ENCODE results near the gene OR10H3.

The OR10H3 gene

GRCh38 chr19:15776991-15777970, 39.5 kb downstream of the OR10H3 start (continued):
- TF ChIP-seq POU6F1 (CRISPR knock-in tag; IDR thresholded peaks at IDR 0.05; ENCODE audit: borderline replicate concordance, low read depth) (no peak), TOX (CRISPR knock-in tag; IDR thresholded peaks at IDR 0.05; ENCODE audit: borderline replicate concordance) (no peak), PATZ1 (CRISPR knock-in tag; IDR thresholded peaks at IDR 0.05; ENCODE audit: borderline replicate concordance) (no peak), ZFP30 (CRISPR knock-in tag; IDR thresholded peaks at IDR 0.05) (no peak), ZNF565 (CRISPR knock-in tag; conservative IDR thresholded peaks at IDR 0.05; ENCODE audit: low read depth) (no peak), ZC3H10 (CRISPR knock-in tag; IDR thresholded peaks at IDR 0.05) (no peak), ZFP3 (CRISPR knock-in tag; IDR thresholded peaks at IDR 0.05) (no peak)

- ATAC-seq, result peak; percentile 38
- no peak for TF ChIP-seq ISL1 (CRISPR knock-in tag; IDR thresholded peaks at IDR 0.05)
Observed at GRCh38 chr19:15779756-15780476, 42.1 kb downstream of the OR10H3 start.

GRCh38 chr19:15780610-15781418, 43.0 kb downstream of the OR10H3 start:
- peak; percentile 53; the same call in 2 of the 3 replicates for ATAC-seq
- TF ChIP-seq ZFP30 (CRISPR knock-in tag; IDR thresholded peaks at IDR 0.05) (0 out of 2 replicates have a peak, but pooled peaks have one; percentile 52), PATZ1 (CRISPR knock-in tag; IDR thresholded peaks at IDR 0.05; ENCODE audit: borderline replicate concordance) (no peak)

- ATAC-seq, result no peak
- TF ChIP-seq TOX (CRISPR knock-in tag; IDR thresholded peaks at IDR 0.05; ENCODE audit: borderline replicate concordance) (no peak), ZFP3 (CRISPR knock-in tag; IDR thresholded peaks at IDR 0.05) (no peak), ARNTL (CRISPR knock-in tag; IDR thresholded peaks at IDR 0.05; ENCODE audit: borderline replicate concordance, low read depth) (no peak), ISL1 (CRISPR knock-in tag; IDR thresholded peaks at IDR 0.05) (no peak), OSR1 (CRISPR knock-in tag; IDR thresholded peaks at IDR 0.05) (no peak), CSRNP3 (CRISPR knock-in tag; IDR thresholded peaks at IDR 0.05) (no peak), TSHZ2 (CRISPR knock-in tag; IDR thresholded peaks at IDR 0.05) (no peak)
Observed at GRCh38 chr19:15781661-15782060, 43.9 kb downstream of the OR10H3 start.
